H1 (cell line): Measurements from ENCODE around the gene DND1. TPM values are rescaled to one million over a fixed set of nuclear protein-coding genes. Genes with fewer than 3 reads are reported as not detected.

Experiments used
- CTCF ChIA-PET: fragments of 300-600 bp; sonication (Branson Sonifier 250); formaldehyde crosslinking; loops from one replicate; lab custom pipeline; 2021; ENCODE audit not compliant: partially characterized antibody; lab: Charles Lee
- POLR2A ChIA-PET: fragments of 300-600 bp; sonication (Branson Sonifier 250); formaldehyde crosslinking; loops from one replicate; lab custom pipeline; 2021; ENCODE audit warnings: inconsistent platforms; ENCODE audit not compliant: partially characterized antibody; lab: Charles Lee
- DNase-seq, 2 experiments: peaks; one replicate each; pipeline versions ENCODE4 v3.0.0 to v3.0.0-alpha.2; 2010 to 2022; ENCODE audit warnings: low spot score in 2 of 2, low read depth in 1 of 2, mixed read lengths in 1 of 2
- FAIRE-seq: peaks from 2 replicates; lab custom pipeline; 2011; peaks lifted over from hg19 to GRCh38; lab: Jason Lieb, UNC
- H2AFZ ChIP-seq: 2 replicates; pipeline ENCODE4 v1.8.1; 2012; ENCODE audit warnings: low read length, inconsistent platforms
- H2AK5ac ChIP-seq: 2 replicates; pipeline ENCODE4 v1.6.1; 2013; ENCODE audit warnings: low read depth, low read length
- H2BK120ac ChIP-seq: replicated peaks from 2 replicates; pipeline ENCODE3; 2013; ENCODE audit warnings: low read depth, low read length, inconsistent platforms
- H2BK12ac ChIP-seq: 2 replicates; pipeline ENCODE4 v1.6.1; 2013; ENCODE audit warnings: low read depth, low read length
- H2BK15ac ChIP-seq: 2 replicates; pipeline ENCODE4 v1.6.1; 2013; ENCODE audit warnings: low read length
- H2BK20ac ChIP-seq: 2 replicates; pipeline ENCODE4 v1.6.1; 2013; ENCODE audit warnings: low read length
- H2BK5ac ChIP-seq: 2 replicates; pipeline ENCODE4 v1.6.1; 2013; ENCODE audit warnings: low read depth, low read length
- H3K14ac ChIP-seq: 2 replicates; pipeline ENCODE4 v1.6.1; 2013; ENCODE audit warnings: inconsistent platforms; ENCODE audit not compliant: insufficient read length
- H3K18ac ChIP-seq: 2 replicates; pipeline ENCODE4 v1.6.1; 2013; ENCODE audit warnings: low read length; ENCODE audit errors: extremely low read depth
- H3K23ac ChIP-seq: 2 replicates; pipeline ENCODE4 v1.6.1; 2013; ENCODE audit warnings: inconsistent platforms; ENCODE audit not compliant: insufficient read length
- H3K23me2 ChIP-seq: 2 replicates; pipeline ENCODE4 v1.6.1; 2013; ENCODE audit warnings: low read depth, low read length
- H3K27ac ChIP-seq: 2 replicates; pipeline ENCODE4 v1.6.1; 2011; ENCODE audit warnings: low read depth, low read length, inconsistent platforms
- H3K27me3 ChIP-seq, 4 experiments: replicated peaks in 1 of 4; 1 replicate in 1 of 4; 2 replicates in 3 of 4; pipeline versions ENCODE4 v1.6.1 to v1.8.1; 2011 to 2013; ENCODE audit warnings: low read length in 3 of 4, mild to moderate bottlenecking in 3 of 4, inconsistent platforms in 2 of 4, mixed read lengths in 2 of 4, moderate library complexity in 1 of 4; ENCODE audit not compliant: control insufficient read depth in 3 of 4, insufficient read depth in 3 of 4; ENCODE audit errors: extremely low read depth in 1 of 4
- H3K36me3 ChIP-seq, 4 experiments: 2 replicates each; pipeline versions ENCODE4 v1.6.1 to v1.8.1; 2011 to 2013; ENCODE audit warnings: mild to moderate bottlenecking in 4 of 4, low read length in 3 of 4, moderate library complexity in 2 of 4, control low read depth in 1 of 4, inconsistent platforms in 1 of 4; ENCODE audit not compliant: insufficient read depth in 4 of 4, control insufficient read depth in 2 of 4
- H3K4ac ChIP-seq: replicated peaks from 2 replicates; pipeline ENCODE3; 2013; ENCODE audit warnings: low read length, low read depth, mixed read lengths, inconsistent platforms; ENCODE audit not compliant: insufficient read length
- H3K4me1 ChIP-seq, 4 experiments: replicated peaks in 1 of 4; 1 replicate in 1 of 4; 2 replicates in 3 of 4; pipeline versions ENCODE4 v1.6.1 to v1.8.1; 2011 to 2013; ENCODE audit warnings: low read length in 3 of 4, inconsistent platforms in 2 of 4, mixed read lengths in 1 of 4; ENCODE audit not compliant: insufficient read depth in 4 of 4, control insufficient read depth in 3 of 4
- H3K4me2 ChIP-seq, 2 experiments: 2 replicates each; pipeline versions ENCODE4 v1.6.1 to v1.8.1; 2011 to 2013; ENCODE audit warnings: low read depth in 2 of 2, low read length in 2 of 2, control low read depth in 1 of 2, inconsistent platforms in 1 of 2, mild to moderate bottlenecking in 1 of 2; ENCODE audit not compliant: insufficient read depth in 1 of 2
- H3K4me3 ChIP-seq, 4 experiments: fragments of 200-600, 300-600 bp in 1 of 4; sonication (generic), shearing (Covaris generic), sonication (Bioruptor Twin) in 1 of 4; 2 replicates each; pipeline versions ENCODE4 v1.5.1 to v1.8.1; 2011 to 2016; ENCODE audit warnings: low read length in 4 of 4, low read depth in 3 of 4, control low read depth in 2 of 4, inconsistent platforms in 2 of 4, mild to moderate bottlenecking in 2 of 4, mixed read lengths in 1 of 4, moderate library complexity in 1 of 4; ENCODE audit not compliant: insufficient read depth in 2 of 4; ENCODE audit errors: extremely low read depth in 1 of 4
- H3K56ac ChIP-seq: replicated peaks from 2 replicates; pipeline ENCODE3; 2013; ENCODE audit warnings: low read depth, mild to moderate bottlenecking, mixed read lengths, low read length, inconsistent platforms; ENCODE audit not compliant: insufficient read length
- H3K79me1 ChIP-seq: 2 replicates; pipeline ENCODE4 v1.6.1; 2013; ENCODE audit warnings: low read depth, low read length, control low read depth
- H3K79me2 ChIP-seq, 2 experiments: 2 replicates each; pipeline versions ENCODE4 v1.6.1 to v1.8.1; 2012 to 2013; ENCODE audit warnings: low read length in 2 of 2, mild to moderate bottlenecking in 2 of 2, inconsistent platforms in 1 of 2; ENCODE audit not compliant: insufficient read depth in 2 of 2, control insufficient read depth in 1 of 2
- H3K9ac ChIP-seq, 4 experiments: replicated peaks in 1 of 4; 1 replicate in 1 of 4; 2 replicates in 3 of 4; pipeline versions ENCODE4 v1.6.1 to v1.8.1; 2011 to 2013; ENCODE audit warnings: low read depth in 3 of 4, low read length in 3 of 4, control low read depth in 2 of 4, mild to moderate bottlenecking in 2 of 4, moderate library complexity in 2 of 4, inconsistent platforms in 1 of 4; ENCODE audit errors: extremely low read depth in 1 of 4
- H3K9me3 ChIP-seq, 2 experiments: 2 replicates each; pipeline versions ENCODE4 v1.6.1 to v1.8.1; 2012 to 2013; ENCODE audit warnings: mild to moderate bottlenecking in 2 of 2, moderate library complexity in 2 of 2, control low read depth in 1 of 2, inconsistent platforms in 1 of 2, low read depth in 1 of 2, low read length in 1 of 2, mixed read lengths in 1 of 2; ENCODE audit not compliant: insufficient read depth in 2 of 2
- H4K20me1 ChIP-seq, 2 experiments: replicated peaks in 1 of 2; 2 replicates each; pipeline versions ENCODE3 to v1.8.1; 2011 to 2013; ENCODE audit warnings: inconsistent platforms in 2 of 2, low read length in 2 of 2, mild to moderate bottlenecking in 1 of 2; ENCODE audit not compliant: insufficient read depth in 2 of 2, control insufficient read depth in 1 of 2
- H4K5ac ChIP-seq: 2 replicates; pipeline ENCODE4 v1.6.1; 2013; ENCODE audit warnings: low read length, low read depth, mixed read lengths, inconsistent platforms; ENCODE audit not compliant: insufficient read length
- H4K8ac ChIP-seq: 2 replicates; pipeline ENCODE4 v1.8.0; 2013; ENCODE audit warnings: mild to moderate bottlenecking, moderate library complexity, low read length, inconsistent platforms; ENCODE audit not compliant: insufficient read depth; ENCODE audit errors: extremely low read depth
- H4K91ac ChIP-seq: replicated peaks from 2 replicates; pipeline ENCODE3; 2013; ENCODE audit warnings: low read length, mixed read lengths, inconsistent platforms; ENCODE audit not compliant: insufficient read length
- CTBP2 ChIP-seq: IDR thresholded peaks from 2 replicates; pipeline ENCODE4 v1.7.0; 2011; ENCODE audit warnings: borderline replicate concordance, mild to moderate bottlenecking, moderate library complexity, mixed read lengths, low read length; ENCODE audit not compliant: insufficient read depth, insufficient read length
- NRF1 ChIP-seq: IDR thresholded peaks from 2 replicates; pipeline ENCODE4 v1.6.1; 2011; ENCODE audit warnings: mild to moderate bottlenecking, low read depth, low read length, improper control_type of control experiment
- POU5F1 ChIP-seq: IDR thresholded peaks from 2 replicates; pipeline ENCODE4 v1.6.1; 2011; ENCODE audit warnings: low read depth, mild to moderate bottlenecking, low read length, moderate library complexity
- SIRT6 ChIP-seq: IDR thresholded peaks from one replicate; pipeline ENCODE4 v1.7.1; 2012; ENCODE audit warnings: low read length, inconsistent platforms
- SP4 ChIP-seq: IDR thresholded peaks from 2 replicates; pipeline ENCODE4 v1.6.1; 2012; ENCODE audit warnings: low read length, inconsistent platforms
- TAF7 ChIP-seq: optimal IDR thresholded peaks from 2 replicates; pipeline ENCODE3; 2011; ENCODE audit warnings: low read depth, mild to moderate bottlenecking, inconsistent platforms, low read length, moderate library complexity, borderline replicate concordance
- TBP ChIP-seq: IDR thresholded peaks from 2 replicates; pipeline ENCODE4 v1.6.1; 2011; ENCODE audit warnings: low read depth, low read length, improper control_type of control experiment
- YY1 ChIP-seq: IDR thresholded peaks from 2 replicates; pipeline ENCODE4 v1.6.1; 2011; ENCODE audit warnings: low read depth, mild to moderate bottlenecking, low read length
- WGBS, 2 experiments: shearing (Covaris generic) in 1 of 2; methylation state at CpG; one replicate each; pipeline versions ENCODE4 v1.1.6 to v1.1.7; 2013 to 2015; ENCODE audit warnings: low lambda C conversion rate in 2 of 2, mixed read lengths in 2 of 2, inconsistent platforms in 1 of 2, low coverage in 1 of 2, missing lambda C conversion rate in 1 of 2; ENCODE audit not compliant: insufficient replicate concordance in 2 of 2, insufficient coverage in 1 of 2, insufficient read length in 1 of 2; ENCODE audit errors: extremely low coverage in 1 of 2, missing lambda C conversion rate in 1 of 2; 5-methylcytosine and 5-hydroxymethylcytosine counted together
- polyA plus RNA-seq, 7 experiments: library from polyadenylated mRNA; depleted of rRNA in 3 of 7; stranded (reverse) in 5 of 7; unstranded in 2 of 7; fragments of >200 nt in 5 of 7; fragments of 200-250 nt in 2 of 7; gene quantifications; 1 replicate in 5 of 7; 2 replicates in 1 of 7; 4 replicates in 1 of 7; pipeline versions ENCODE4 v1.2.1 to v1.2.3, GENCODE V29; 2011 to 2013; ENCODE audit warnings: missing spikeins in 2 of 7, mixed read lengths in 2 of 7
- total RNA-seq: library from RNA; stranded (reverse); fragmentation: NEBNext Ultra II Directional; extraction: Animal tissue kit (Norgen Biotek cat#: 25700); gene quantifications from 2 replicates; pipeline ENCODE4 v1.2.1, GENCODE V29; 2021
- TF ChIP-seq, protein P1 (sequence below), 3 experiments: IDR thresholded peaks; 1 replicate in 2 of 3; 2 replicates in 1 of 3; pipeline versions ENCODE4 v1.5.1 to v1.6.1; 2011; ENCODE audit warnings: low read length in 3 of 3, mild to moderate bottlenecking in 3 of 3, inconsistent platforms in 2 of 3, low read depth in 1 of 3, moderate library complexity in 1 of 3; ENCODE audit not compliant: insufficient read depth in 1 of 3; ENCODE audit errors: control extremely low read depth in 1 of 3

Gene DND1
- total and polyA plus RNA-seq, 2 of the 8 experiments (the other 6 are each of a cell fraction or from before 2014, with no cell fraction given): 0.41 to 2.1 TPM

DNA sequence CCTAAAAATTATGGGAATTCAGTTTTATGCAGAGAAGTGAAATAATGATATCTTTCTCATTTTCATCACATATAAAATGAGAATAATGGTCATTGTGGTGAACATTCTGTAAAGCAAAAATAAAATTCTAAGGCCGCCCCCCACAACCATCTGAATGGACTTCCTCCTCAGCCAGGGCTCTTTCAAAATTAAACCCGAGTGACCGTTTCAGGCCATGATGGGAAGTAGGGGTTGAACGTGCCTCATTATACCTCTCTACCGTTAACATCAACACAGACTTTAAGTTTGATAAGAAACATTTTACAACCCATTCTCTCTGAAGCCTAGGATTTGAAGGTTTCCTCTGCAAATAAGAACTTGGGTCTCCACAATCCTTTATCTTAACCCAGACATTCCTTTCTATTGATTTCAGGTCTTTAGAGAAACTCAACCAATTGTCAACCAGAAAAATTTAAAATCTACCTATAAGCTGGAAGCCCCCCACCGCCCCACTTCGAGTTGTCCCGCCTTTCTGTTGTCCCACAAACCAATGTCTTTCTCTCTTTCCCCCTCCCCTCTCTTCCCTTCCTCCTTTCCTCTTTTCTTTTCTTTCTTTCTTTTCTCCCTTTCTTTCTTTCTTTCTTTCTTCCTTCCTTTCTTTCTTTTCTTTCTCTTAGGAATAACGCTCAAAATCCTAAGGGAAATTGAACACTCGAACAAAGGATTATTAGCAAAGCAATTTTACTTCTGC is 35.8 kb downstream of the DND1 start:
- Histone ChIP-seq H4K8ac (no peak overlapping the region), H3K23me2 (peaks cover 6% of the 10 kb centered on the region; the same call in 1 of the 2 replicates), H2BK12ac (no peak overlapping the region), H3K9me3 (peaks cover 0 to 4% of the 10 kb centered on the region in 2 experiments; a peak in 2 of 4 replicates), H3K23ac (no peak overlapping the region), H3K4ac (no peak overlapping the region), H3K4me3 (no peak overlapping the region), H3K36me3 (peaks cover 0 to 13% (median 5%) of the 10 kb centered on the region in 4 experiments; a peak in 4 of 8 replicates), H3K27me3 (no peaks in the 10 kb centered on the region), H4K20me1 (no peaks in the 10 kb centered on the region), H3K14ac (no peak overlapping the region), H3K56ac (no peak overlapping the region), H2AK5ac (no peak overlapping the region), H3K4me1 (peaks cover 0 to 4% (median 3%) of the 10 kb centered on the region in 4 experiments; a peak in 4 of 7 replicates), H2AFZ (no peak overlapping the region), H2BK15ac (no peak overlapping the region), H3K18ac (no peak overlapping the region), H2BK120ac (no peak overlapping the region), H2BK5ac (no peak overlapping the region), H3K9ac (no peak overlapping the region), H3K27ac (no peak overlapping the region), H4K91ac (no peak overlapping the region), H3K79me1 (no peaks in the 10 kb centered on the region; the same call in 1 of the 2 replicates), H3K4me2 (no peak overlapping the region), H2BK20ac (no peak overlapping the region), H3K79me2 (peaks cover 0 to 5% of the 10 kb centered on the region in 2 experiments; a peak in 1 of 4 replicates), H4K5ac (no peak overlapping the region)
- CTCF ChIA-PET: interaction anchor here (1.0 to 3.1 kb wide), 5 partner anchors 9 to 252 kb away, joined by 3 to 12 read pairs (median 5); no protein-coding TSS in a partner anchor
- DNase-seq: no peak
- POLR2A ChIA-PET: interaction anchor here (1.1 to 2.7 kb wide), 2 partner anchors 11 to 90 kb away, joined by 3 to 27 read pairs; partner anchors contain the start of genes EIF4EBP3 and IK
- FAIRE-seq: no peak
- WGBS, 2 experiments: 94% methylated on average over 10 of the region's 10 CpGs; no CpG with 5 or more reads in 1 of the 2 experiments
- no peak for TF ChIP-seq CTBP2
- TF ChIP-seq SIRT6: no peak
- no peak for TF ChIP-seq NRF1
- TF ChIP-seq YY1: no peak
- TF ChIP-seq SP4: no peak
- TF ChIP-seq, protein P1, sequence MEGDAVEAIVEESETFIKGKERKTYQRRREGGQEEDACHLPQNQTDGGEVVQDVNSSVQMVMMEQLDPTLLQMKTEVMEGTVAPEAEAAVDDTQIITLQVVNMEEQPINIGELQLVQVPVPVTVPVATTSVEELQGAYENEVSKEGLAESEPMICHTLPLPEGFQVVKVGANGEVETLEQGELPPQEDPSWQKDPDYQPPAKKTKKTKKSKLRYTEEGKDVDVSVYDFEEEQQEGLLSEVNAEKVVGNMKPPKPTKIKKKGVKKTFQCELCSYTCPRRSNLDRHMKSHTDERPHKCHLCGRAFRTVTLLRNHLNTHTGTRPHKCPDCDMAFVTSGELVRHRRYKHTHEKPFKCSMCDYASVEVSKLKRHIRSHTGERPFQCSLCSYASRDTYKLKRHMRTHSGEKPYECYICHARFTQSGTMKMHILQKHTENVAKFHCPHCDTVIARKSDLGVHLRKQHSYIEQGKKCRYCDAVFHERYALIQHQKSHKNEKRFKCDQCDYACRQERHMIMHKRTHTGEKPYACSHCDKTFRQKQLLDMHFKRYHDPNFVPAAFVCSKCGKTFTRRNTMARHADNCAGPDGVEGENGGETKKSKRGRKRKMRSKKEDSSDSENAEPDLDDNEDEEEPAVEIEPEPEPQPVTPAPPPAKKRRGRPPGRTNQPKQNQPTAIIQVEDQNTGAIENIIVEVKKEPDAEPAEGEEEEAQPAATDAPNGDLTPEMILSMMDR (IDR thresholded peaks at IDR 0.05; ENCODE audit: control extremely low read depth in 1 of 3, insufficient read depth in 1 of 3, low read depth in 1 of 3, low read length in 3 of 3): no peak
- TF ChIP-seq TAF7: no peak
- no peak for TF ChIP-seq TBP
- no peak for TF ChIP-seq POU5F1
